SK-N-SH (cell line): ENCODE data around the gene MPZL1. TPM values are rescaled to one million over a fixed set of nuclear protein-coding genes. Genes with fewer than 3 reads are reported as not detected.

Source experiments
- CTCF ChIA-PET: fragments of 300-600, 350-600 bp; formaldehyde crosslinking; extraction: SDS; loops from one replicate; lab custom pipeline; 2021; lab: Yijun Ruan, JAX
- POLR2A ChIA-PET: fragments of 350-600 bp; sonication (Branson Sonifier 250); formaldehyde crosslinking; extraction: SDS; loops from one replicate; lab custom pipeline; 2020; ENCODE audit warnings: antibody characterized with exemption, inconsistent platforms; lab: Yijun Ruan, JAX
- DNase-seq: peaks from one replicate; pipeline ENCODE4 v3.0.0; 2012
- H2AFZ ChIP-seq: fragments of 200-600 bp; sonication (generic); 2 replicates; pipeline ENCODE4 v1.8.1; 2016; ENCODE audit warnings: antibody characterized with exemption, mild to moderate bottlenecking, low read depth
- H3F3A ChIP-seq: fragments of 200-600 bp; sonication (generic); replicated peaks from 2 replicates; pipeline ENCODE3; 2016; ENCODE audit warnings: antibody characterized with exemption, mild to moderate bottlenecking; ENCODE audit not compliant: insufficient read depth
- H3K27ac ChIP-seq, 2 experiments: fragments of 200-500 bp in 1 of 2; fragments of 200-600 bp in 1 of 2; sonication (Bioruptor generic) in 1 of 2; sonication (generic), shearing (Covaris generic) in 1 of 2; 2 replicates each; pipeline versions ENCODE4 v1.5.1 to v1.6.1; 2014 to 2016; ENCODE audit warnings: low read depth in 2 of 2, inconsistent platforms in 1 of 2, low read length in 1 of 2, mild to moderate bottlenecking in 1 of 2, mixed read lengths in 1 of 2
- H3K27me3 ChIP-seq: fragments of 200-600 bp; sonication (generic), shearing (Covaris generic); 2 replicates; pipeline ENCODE4 v1.6.1; 2016; ENCODE audit warnings: mixed run types; ENCODE audit not compliant: insufficient read depth
- H3K36me3 ChIP-seq, 2 experiments: fragments of 200-500 bp in 1 of 2; fragments of 200-600 bp in 1 of 2; sonication (Bioruptor generic) in 1 of 2; sonication (generic) in 1 of 2; replicated peaks in 1 of 2; 2 replicates each; pipeline versions ENCODE3 to v1.5.1; 2014 to 2016; ENCODE audit warnings: low read length in 1 of 2, mild to moderate bottlenecking in 1 of 2; ENCODE audit not compliant: insufficient read depth in 2 of 2, control insufficient read depth in 1 of 2
- H3K4me1 ChIP-seq, 2 experiments: fragments of 200-500 bp in 1 of 2; fragments of 200-600 bp in 1 of 2; sonication (Bioruptor generic) in 1 of 2; sonication (generic), shearing (Covaris generic) in 1 of 2; 2 replicates each; pipeline versions ENCODE4 v1.5.1 to v1.6.1; 2014 to 2016; ENCODE audit warnings: low read depth in 1 of 2, low read length in 1 of 2, mixed run types in 1 of 2; ENCODE audit not compliant: insufficient read depth in 2 of 2, control insufficient read depth in 1 of 2
- H3K4me2 ChIP-seq: fragments of 200-600 bp; sonication (generic), shearing (Covaris generic); 2 replicates; pipeline ENCODE4 v1.6.1; 2017; ENCODE audit warnings: mixed run types
- H3K4me3 ChIP-seq, 2 experiments: fragments of 200-500 bp in 1 of 2; fragments of 200-600 bp in 1 of 2; sonication (Bioruptor generic) in 1 of 2; sonication (generic), shearing (Covaris generic) in 1 of 2; 2 replicates each; pipeline versions ENCODE4 v1.5.1 to v1.8.1; 2014 to 2016; ENCODE audit warnings: low read depth in 2 of 2, inconsistent platforms in 1 of 2, low read length in 1 of 2, mild to moderate bottlenecking in 1 of 2, mixed read lengths in 1 of 2, moderate library complexity in 1 of 2
- H3K79me2 ChIP-seq: fragments of 200-600 bp; sonication (generic); 2 replicates; pipeline ENCODE4 v1.8.1; 2017; ENCODE audit warnings: mild to moderate bottlenecking; ENCODE audit not compliant: insufficient read depth
- H3K9ac ChIP-seq: fragments of 200-600 bp; sonication (generic); 2 replicates; pipeline ENCODE4 v1.6.1; 2017; ENCODE audit warnings: mixed run types
- H3K9me2 ChIP-seq: fragments of 200-600 bp; sonication (generic); 2 replicates; pipeline ENCODE4 v1.6.1; 2017; ENCODE audit warnings: mixed run types
- H3K9me3 ChIP-seq: fragments of 200-600 bp; sonication (generic); 2 replicates; pipeline ENCODE4 v1.6.1; 2017; ENCODE audit warnings: mixed run types, mild to moderate bottlenecking, moderate library complexity
- H4K20me1 ChIP-seq: fragments of 200-600 bp; sonication (generic); 2 replicates; pipeline ENCODE4 v1.6.1; 2017; ENCODE audit warnings: mild to moderate bottlenecking, mixed run types; ENCODE audit not compliant: insufficient read depth
- CTCF ChIP-seq: fragments of 200-600 bp; sonication (generic); IDR thresholded peaks from 2 replicates; pipeline ENCODE4 v1.6.1; 2017; ENCODE audit warnings: antibody characterized with exemption, mild to moderate bottlenecking, moderate library complexity
- ELF1 ChIP-seq: IDR thresholded peaks from 2 replicates; pipeline ENCODE4 v1.4.0; 2012
- EP300 ChIP-seq, 2 experiments: IDR thresholded peaks; 2 replicates each; pipeline versions ENCODE4 v1.4.0 to v1.6.1; 2012; ENCODE audit warnings: borderline replicate concordance in 1 of 2, low read depth in 1 of 2, low read length in 1 of 2
- EZH2phosphoT487 ChIP-seq: fragments of 200-600 bp; sonication (generic); IDR thresholded peaks from 2 replicates; pipeline ENCODE4 v1.6.1; 2017; ENCODE audit warnings: low read depth, mixed run types, mild to moderate bottlenecking, antibody characterized with exemption, moderate library complexity, borderline replicate concordance
- FOXM1 ChIP-seq: IDR thresholded peaks from 2 replicates; pipeline ENCODE4 v1.4.0; 2012; ENCODE audit warnings: low read depth, mild to moderate bottlenecking
- GABPA ChIP-seq: IDR thresholded peaks from 2 replicates; pipeline ENCODE4 v1.4.0; 2012; ENCODE audit warnings: low read depth, mild to moderate bottlenecking
- GATA2 ChIP-seq: sonication (generic); formaldehyde crosslinking; IDR thresholded peaks from 2 replicates; pipeline ENCODE4 v1.5.0; 2020; ENCODE audit warnings: mild to moderate bottlenecking, missing genetic modification reagents
- JUND ChIP-seq: IDR thresholded peaks from 2 replicates; pipeline ENCODE4 v1.4.0; 2012
- MEF2A ChIP-seq: IDR thresholded peaks from 2 replicates; pipeline ENCODE4 v1.4.0; 2012; ENCODE audit warnings: low read depth, borderline replicate concordance
- NFIC ChIP-seq: IDR thresholded peaks from 2 replicates; pipeline ENCODE4 v1.4.0; 2012; ENCODE audit warnings: borderline replicate concordance
- NRF1 ChIP-seq: IDR thresholded peaks from 2 replicates; pipeline ENCODE4 v1.6.1; 2012; ENCODE audit warnings: low read depth, mild to moderate bottlenecking, low read length
- PBX3 ChIP-seq: IDR thresholded peaks from 2 replicates; pipeline ENCODE4; 2012
- RAD21 ChIP-seq: IDR thresholded peaks from 2 replicates; pipeline ENCODE4 v1.6.1; 2012; ENCODE audit warnings: mild to moderate bottlenecking, low read length
- RCOR1 ChIP-seq: fragments of 150-350 bp; IDR thresholded peaks from 2 replicates; pipeline ENCODE4 v1.6.1; 2017; ENCODE audit warnings: antibody characterized with exemption, low read length
- REST ChIP-seq: IDR thresholded peaks from 2 replicates; pipeline ENCODE4 v1.6.1; 2012; ENCODE audit warnings: mild to moderate bottlenecking, low read depth, low read length, moderate library complexity
- RFX5 ChIP-seq: IDR thresholded peaks from 2 replicates; pipeline ENCODE4 v1.6.1; 2012; ENCODE audit warnings: mild to moderate bottlenecking, improper control_type of control experiment, low read length
- SIN3A ChIP-seq: IDR thresholded peaks from 2 replicates; pipeline ENCODE4 v1.6.1; 2012; ENCODE audit warnings: low read depth, mild to moderate bottlenecking, low read length, moderate library complexity, borderline replicate concordance
- TAF1 ChIP-seq: IDR thresholded peaks from 2 replicates; pipeline ENCODE4 v1.6.1; 2012; ENCODE audit warnings: low read depth, mild to moderate bottlenecking, low read length, moderate library complexity, borderline replicate concordance
- TCF12 ChIP-seq: IDR thresholded peaks from 2 replicates; pipeline ENCODE4 v1.4.0; 2012
- USF1 ChIP-seq: IDR thresholded peaks from 2 replicates; pipeline ENCODE4 v1.4.0; 2012; ENCODE audit warnings: low read depth, borderline replicate concordance
- WGBS: methylation state at CpG from one replicate; pipeline ENCODE4 v1.1.6; 2017; ENCODE audit warnings: low lambda C conversion rate; 5-methylcytosine and 5-hydroxymethylcytosine counted together
- polyA plus RNA-seq, 3 experiments: library from polyadenylated mRNA; depleted of rRNA; stranded (reverse); fragments of >200 nt; gene quantifications; 2 replicates each; pipeline ENCODE4 v1.2.3, GENCODE V29; 2012

The MPZL1 gene
- polyA plus RNA-seq, 1 of the 3 experiments (the other 2 are of a cell fraction) = 27.3 TPM

- no peak overlapping the region for H3K4me3 ChIP-seq
- POLR2A ChIA-PET = no interaction called here
- peaks cover 97% of the 10 kb centered on the region for H3K79me2 ChIP-seq
- H3F3A ChIP-seq = no peaks in the 10 kb centered on the region
- no peak overlapping the region for H3K9ac ChIP-seq
- no peak overlapping the region for H3K27ac ChIP-seq
- no peaks in the 10 kb centered on the region for H3K9me2 ChIP-seq
- DNase-seq = no peak
- TF ChIP-seq TAF1 = no peak
- TF ChIP-seq MEF2A = no peak
- no peak for TF ChIP-seq EP300 (IDR thresholded peaks at IDR 0.05; ENCODE audit: borderline replicate concordance in 1 of 2, low read depth in 1 of 2, low read length in 1 of 2)
- TF ChIP-seq GATA2 (CRISPR knock-in tag) = no peak
- no peak for TF ChIP-seq JUND
- no peak for TF ChIP-seq PBX3
- no peak for TF ChIP-seq EZH2phosphoT487
- no peak for TF ChIP-seq RFX5
- no peak for TF ChIP-seq TCF12
- TF ChIP-seq GABPA = no peak
- TF ChIP-seq ELF1 = no peak
- no peak for TF ChIP-seq FOXM1
- TF ChIP-seq SIN3A = no peak
- no peak for TF ChIP-seq REST
- TF ChIP-seq USF1 = no peak
- TF ChIP-seq RCOR1 = no peak
- TF ChIP-seq RAD21 = no peak
- no peak for TF ChIP-seq NRF1
- TF ChIP-seq CTCF = no peak
- no peak for TF ChIP-seq NFIC
- WGBS = 94% methylated on average over 3 of the region's 3 CpGs
- no peaks in the 10 kb centered on the region for H3K36me3 ChIP-seq
- no peaks in the 10 kb centered on the region for H3K27me3 ChIP-seq
- H3K4me2 ChIP-seq = no peak overlapping the region
- H3K9me3 ChIP-seq = no peaks in the 10 kb centered on the region
- peaks cover 12% of the 10 kb centered on the region for H4K20me1 ChIP-seq
- H3K4me1 ChIP-seq = peaks cover 7 to 13% of the 10 kb centered on the region in 2 experiments; a peak in 3 of 4 replicates
- H2AFZ ChIP-seq = no peak overlapping the region
- CTCF ChIA-PET = no interaction called here
Observed at GRCh38 chr1:167755654-167756053, 33.9 kb downstream of the MPZL1 start.
